Chondrocyte (in vitro differentiated cells): ENCODE measurements around the gene CCDC59. TPM values are rescaled to one million over a fixed set of nuclear protein-coding genes. Genes with fewer than 3 reads are reported as not detected.

ENCODE experiments used
- DNase-seq: peaks from one replicate; pipeline ENCODE4 v3.0.0; 2021; ENCODE audit warnings: mixed read lengths, low spot score
- H3K27ac Mint-ChIP-seq: one replicate; pipeline ENCODE4 v1.8.0; 2021; ENCODE audit warnings: mild to moderate bottlenecking, moderate library complexity, mixed read lengths; ENCODE audit not compliant: unreplicated experiment
- H3K27me3 Mint-ChIP-seq: 2 replicates; pipeline ENCODE4 v1.8.0; 2021; ENCODE audit warnings: low read depth, mixed read lengths
- H3K36me3 Mint-ChIP-seq: 2 replicates; pipeline ENCODE4 v1.8.0; 2021; ENCODE audit warnings: low read depth, mixed read lengths
- H3K4me1 Mint-ChIP-seq: 2 replicates; pipeline ENCODE4 v1.8.0; 2021; ENCODE audit warnings: low read depth, mild to moderate bottlenecking, mixed read lengths
- H3K4me3 Mint-ChIP-seq: one replicate; pipeline ENCODE4 v1.8.0; 2021; ENCODE audit warnings: mild to moderate bottlenecking, moderate library complexity, mixed read lengths; ENCODE audit not compliant: unreplicated experiment
- H3K9me3 Mint-ChIP-seq: 2 replicates; pipeline ENCODE4 v1.8.0; 2021; ENCODE audit warnings: low read depth, mixed read lengths
- total RNA-seq: library from RNA; stranded (reverse); gene quantifications from 3 replicates; pipeline ENCODE4 v1.2.1, GENCODE V29; 2021
- TF ChIP-seq, protein P1 (sequence below): fragments of 200-600 bp; sonication (generic); IDR thresholded peaks from 2 replicates; pipeline ENCODE4 v1.5.0; 2021; ENCODE audit warnings: antibody characterized with exemption, mild to moderate bottlenecking, moderate library complexity

The CCDC59 gene
- total RNA-seq, 1 donor from 2014 or later = 27.9 TPM

- H3K27ac Mint-ChIP-seq = no peak overlapping the region
- TF ChIP-seq, protein P1, sequence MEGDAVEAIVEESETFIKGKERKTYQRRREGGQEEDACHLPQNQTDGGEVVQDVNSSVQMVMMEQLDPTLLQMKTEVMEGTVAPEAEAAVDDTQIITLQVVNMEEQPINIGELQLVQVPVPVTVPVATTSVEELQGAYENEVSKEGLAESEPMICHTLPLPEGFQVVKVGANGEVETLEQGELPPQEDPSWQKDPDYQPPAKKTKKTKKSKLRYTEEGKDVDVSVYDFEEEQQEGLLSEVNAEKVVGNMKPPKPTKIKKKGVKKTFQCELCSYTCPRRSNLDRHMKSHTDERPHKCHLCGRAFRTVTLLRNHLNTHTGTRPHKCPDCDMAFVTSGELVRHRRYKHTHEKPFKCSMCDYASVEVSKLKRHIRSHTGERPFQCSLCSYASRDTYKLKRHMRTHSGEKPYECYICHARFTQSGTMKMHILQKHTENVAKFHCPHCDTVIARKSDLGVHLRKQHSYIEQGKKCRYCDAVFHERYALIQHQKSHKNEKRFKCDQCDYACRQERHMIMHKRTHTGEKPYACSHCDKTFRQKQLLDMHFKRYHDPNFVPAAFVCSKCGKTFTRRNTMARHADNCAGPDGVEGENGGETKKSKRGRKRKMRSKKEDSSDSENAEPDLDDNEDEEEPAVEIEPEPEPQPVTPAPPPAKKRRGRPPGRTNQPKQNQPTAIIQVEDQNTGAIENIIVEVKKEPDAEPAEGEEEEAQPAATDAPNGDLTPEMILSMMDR = no peak
- no peaks in the 10 kb centered on the region for H3K27me3 Mint-ChIP-seq
- H3K4me3 Mint-ChIP-seq = no peak overlapping the region
- DNase-seq = no peak
- H3K36me3 Mint-ChIP-seq = peaks cover 15% of the 10 kb centered on the region
- peaks cover 3% of the 10 kb centered on the region for H3K4me1 Mint-ChIP-seq
- H3K9me3 Mint-ChIP-seq = no peaks in the 10 kb centered on the region
Measured at GRCh38 chr12:82350161-82350560, 8.0 kb downstream of the CCDC59 start.

DNA sequence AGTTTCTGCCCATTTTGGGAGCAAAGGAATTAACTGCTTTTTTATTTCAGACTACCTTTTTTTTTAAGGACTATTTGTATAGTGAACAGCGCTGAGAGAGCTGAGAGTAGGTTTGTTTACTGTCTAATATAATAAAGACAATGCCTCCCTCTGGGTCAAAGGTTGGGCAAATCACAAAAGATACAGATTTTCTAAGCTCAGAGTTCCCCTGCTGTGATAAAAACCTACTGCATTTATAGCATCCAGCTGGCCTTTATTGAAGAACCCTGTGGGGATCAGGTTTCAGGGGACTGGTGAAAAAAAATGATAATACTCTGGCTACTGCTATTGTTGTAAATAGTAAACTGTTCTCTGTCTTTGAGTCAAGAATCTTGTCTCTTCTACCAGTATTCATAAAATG lies 28.7 kb downstream of the CCDC59 start:
- no peak for DNase-seq
- TF ChIP-seq, protein P1 = no peak
- Mint-ChIP-seq H3K36me3 (no peaks in the 10 kb centered on the region), H3K4me1 (no peaks in the 10 kb centered on the region), H3K27ac (no peak overlapping the region), H3K4me3 (no peak overlapping the region), H3K9me3 (no peaks in the 10 kb centered on the region), H3K27me3 (peaks cover 28% of the 10 kb centered on the region)

- H3K4me1 Mint-ChIP-seq = no peaks in the 10 kb centered on the region
- H3K27ac Mint-ChIP-seq = no peak overlapping the region
- H3K36me3 Mint-ChIP-seq = no peaks in the 10 kb centered on the region
- peaks cover 24% of the 10 kb centered on the region for H3K27me3 Mint-ChIP-seq
- no peak overlapping the region for H3K4me3 Mint-ChIP-seq
- no peaks in the 10 kb centered on the region for H3K9me3 Mint-ChIP-seq
- DNase-seq = no peak
- TF ChIP-seq, protein P1 = no peak
Measured at GRCh38 chr12:82327861-82328260, 30.3 kb downstream of the CCDC59 start.

DNA sequence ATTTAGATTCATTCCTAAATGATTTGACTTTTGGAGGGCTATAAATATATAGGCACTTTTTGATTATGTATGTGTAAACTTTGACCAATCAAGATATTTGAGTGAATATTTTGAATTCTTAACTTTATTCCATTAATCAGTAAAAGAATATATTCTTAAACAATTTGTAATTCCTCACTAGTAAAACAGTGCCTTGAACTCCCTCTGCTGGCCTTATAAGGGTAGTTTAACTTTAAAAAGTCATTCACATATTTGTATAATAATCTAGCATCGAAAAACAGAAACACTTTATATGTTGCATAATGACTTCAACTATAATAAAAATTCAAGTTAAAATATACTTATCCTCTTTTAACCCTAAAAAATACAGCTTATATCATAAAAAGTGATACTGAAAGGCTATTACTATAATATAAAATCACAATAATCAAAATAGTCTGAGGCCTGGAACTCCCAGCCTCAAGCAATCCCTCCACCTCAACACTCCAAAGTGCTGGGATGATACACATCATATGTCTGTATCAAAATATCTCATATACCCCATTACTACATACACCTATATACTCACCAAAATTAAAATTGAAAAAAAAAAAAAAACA lies 31.2 kb downstream of the CCDC59 start:
- Mint-ChIP-seq H3K27ac (no peak overlapping the region), H3K27me3 (peaks cover 24% of the 10 kb centered on the region)

DNA sequence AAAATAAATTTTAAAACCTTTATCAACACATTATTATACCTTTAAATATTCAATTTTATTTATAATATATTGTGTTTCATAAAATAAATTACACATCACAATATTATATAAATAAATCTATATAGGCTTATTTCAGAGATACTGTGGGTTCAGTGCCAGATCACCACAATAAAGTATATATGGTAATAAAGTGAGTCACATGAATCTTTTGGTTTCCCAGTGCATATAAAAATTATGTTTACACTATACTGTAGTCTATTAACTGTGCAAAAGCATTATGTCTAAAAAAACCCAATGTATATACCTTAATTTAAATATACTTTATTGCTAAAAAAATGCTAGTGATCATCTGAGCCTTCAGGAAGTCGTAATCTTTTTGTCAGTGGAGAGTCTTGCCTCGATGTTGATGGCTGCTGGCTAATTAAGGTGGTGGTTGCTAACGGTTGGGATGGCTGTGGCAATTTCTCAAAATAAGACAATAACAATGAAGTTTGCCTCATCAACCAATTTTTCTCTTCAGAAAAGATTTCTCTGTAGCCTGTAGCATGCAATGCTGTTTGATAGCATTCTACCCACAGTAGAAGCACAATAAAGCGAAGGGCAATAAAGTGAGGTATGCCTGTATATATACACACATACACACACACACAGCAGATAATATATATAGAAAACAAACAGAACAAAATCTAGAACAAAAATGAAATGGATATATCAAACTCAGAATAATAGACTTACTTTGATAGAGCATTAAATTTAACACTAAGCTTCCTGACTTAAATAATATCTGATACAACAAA lies 32.4 kb downstream of the CCDC59 start:
- no peaks in the 10 kb centered on the region for H3K9me3 Mint-ChIP-seq
- no peaks in the 10 kb centered on the region for H3K4me1 Mint-ChIP-seq
- H3K27ac Mint-ChIP-seq = no peak overlapping the region
- H3K36me3 Mint-ChIP-seq = no peaks in the 10 kb centered on the region
- H3K4me3 Mint-ChIP-seq = no peak overlapping the region
- H3K27me3 Mint-ChIP-seq = peaks cover 23% of the 10 kb centered on the region
- TF ChIP-seq, protein P1 = no peak
- no peak for DNase-seq

More for the DNA sequence above, 31.2 kb downstream of the CCDC59 start:
- Mint-ChIP-seq H3K4me1 (no peaks in the 10 kb centered on the region), H3K36me3 (no peaks in the 10 kb centered on the region), H3K4me3 (no peak overlapping the region), H3K9me3 (no peaks in the 10 kb centered on the region)
- no peak for DNase-seq
- TF ChIP-seq, protein P1 = peak; percentile 85
